ENCODE results near the gene TRIM65. TPM values are rescaled to one million over a fixed set of nuclear protein-coding genes. Genes with fewer than 3 reads are reported as not detected.

TRIM65 gene
- total and polyA plus RNA-seq, 10 of the 15 experiments (the other 5 are each of a cell fraction or from before 2014, with no cell fraction given) = 1.4 to 26.0 (median 10.8) TPM

GRCh38 chr17:75847614-75848522 lies 48.9 kb downstream of the TRIM65 start (continued):
- TF ChIP-seq JUND (IDR thresholded peaks at IDR 0.05; ENCODE audit: low read depth, low read length) (no peak), HDAC6 (IDR thresholded peaks at IDR 0.05; ENCODE audit: unreplicated experiment) (no peak)

- TF ChIP-seq PAX8 (IDR thresholded peaks at IDR 0.05) (no peak), ETV6 (conservative IDR thresholded peaks at IDR 0.05 in 1 of 2, IDR thresholded peaks at IDR 0.05 in 1 of 2; ENCODE audit: borderline replicate concordance in 1 of 2, low read depth in 1 of 2) (no peak), YY1 (IDR thresholded peaks at IDR 0.05; ENCODE audit: low read depth, low read length) (no peak), KLF5 (IDR thresholded peaks at IDR 0.05; ENCODE audit: partially characterized antibody) (no peak), RBBP5 (conservative IDR thresholded peaks at IDR 0.05) (no peak), EGR1 (IDR thresholded peaks at IDR 0.05; ENCODE audit: borderline replicate concordance in 1 of 2, low read depth in 2 of 2, low read length in 2 of 2) (no peak), STAT1 (conservative IDR thresholded peaks at IDR 0.05) (no peak), SREBF1 (IDR thresholded peaks at IDR 0.05; ENCODE audit: low read length) (no peak), SIN3A (IDR thresholded peaks at IDR 0.05; ENCODE audit: low read depth, low read length) (no peak), ZZZ3 (IDR thresholded peaks at IDR 0.05; ENCODE audit: control insufficient read depth, insufficient read length, low read depth) (no peak), MEF2B (IDR thresholded peaks at IDR 0.05; ENCODE audit: partially characterized antibody, poor library complexity, severe bottlenecking) (no peak), SREBF2 (IDR thresholded peaks at IDR 0.05; ENCODE audit: low read length) (no peak), NFYA (IDR thresholded peaks at IDR 0.05; ENCODE audit: borderline replicate concordance, low read depth, low read length) (no peak)
- TF ChIP-seq, protein P1, sequence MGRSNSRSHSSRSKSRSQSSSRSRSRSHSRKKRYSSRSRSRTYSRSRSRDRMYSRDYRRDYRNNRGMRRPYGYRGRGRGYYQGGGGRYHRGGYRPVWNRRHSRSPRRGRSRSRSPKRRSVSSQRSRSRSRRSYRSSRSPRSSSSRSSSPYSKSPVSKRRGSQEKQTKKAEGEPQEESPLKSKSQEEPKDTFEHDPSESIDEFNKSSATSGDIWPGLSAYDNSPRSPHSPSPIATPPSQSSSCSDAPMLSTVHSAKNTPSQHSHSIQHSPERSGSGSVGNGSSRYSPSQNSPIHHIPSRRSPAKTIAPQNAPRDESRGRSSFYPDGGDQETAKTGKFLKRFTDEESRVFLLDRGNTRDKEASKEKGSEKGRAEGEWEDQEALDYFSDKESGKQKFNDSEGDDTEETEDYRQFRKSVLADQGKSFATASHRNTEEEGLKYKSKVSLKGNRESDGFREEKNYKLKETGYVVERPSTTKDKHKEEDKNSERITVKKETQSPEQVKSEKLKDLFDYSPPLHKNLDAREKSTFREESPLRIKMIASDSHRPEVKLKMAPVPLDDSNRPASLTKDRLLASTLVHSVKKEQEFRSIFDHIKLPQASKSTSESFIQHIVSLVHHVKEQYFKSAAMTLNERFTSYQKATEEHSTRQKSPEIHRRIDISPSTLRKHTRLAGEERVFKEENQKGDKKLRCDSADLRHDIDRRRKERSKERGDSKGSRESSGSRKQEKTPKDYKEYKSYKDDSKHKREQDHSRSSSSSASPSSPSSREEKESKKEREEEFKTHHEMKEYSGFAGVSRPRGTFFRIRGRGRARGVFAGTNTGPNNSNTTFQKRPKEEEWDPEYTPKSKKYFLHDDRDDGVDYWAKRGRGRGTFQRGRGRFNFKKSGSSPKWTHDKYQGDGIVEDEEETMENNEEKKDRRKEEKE (IDR thresholded peaks at IDR 0.05) = no peak
- no peaks in the 10 kb centered on the region for H3K9me3 ChIP-seq (replicated peaks; ENCODE audit: control insufficient read depth, insufficient read depth, low read length)
- peaks cover 14% of the 10 kb centered on the region for H3K4me1 ChIP-seq (ENCODE audit: control insufficient read depth, insufficient read depth, low read length)
- DNase-seq (ENCODE audit: low read depth, low spot score) (no peak), FAIRE-seq (no peak), ATAC-seq (no peak)
- intact Hi-C loops (cut with micrococcal nuclease; ENCODE audit: unreplicated experiment) (no loop called here), in situ Hi-C loops (cut with MboI) (no loop called here)
- peaks cover 3 to 9% of the 10 kb centered on the region in 2 experiments for H3K36me3 ChIP-seq (ENCODE audit: control insufficient read depth in 2 of 2, insufficient read depth in 2 of 2, low read length in 1 of 2)
- ChIA-PET POLR2A (interaction anchor here (0.6 to 4.5 kb wide), 5 partner anchors 8 to 69 kb away, joined by 4 to 42 read pairs (median 31); partner anchors contain the start of gene WBP2), CTCF (interaction anchor here (0.6 to 8.7 kb wide), 12 partner anchors 11 to 94 kb away, joined by 3 to 117 read pairs (median 7); partner anchors contain the start of genes GALK1, TRIM47, TRIM65 and WBP2), SMC1A (ENCODE audit: uncharacterized antibody, unreplicated experiment) (interaction anchor here (0.9 to 2.1 kb wide), 5 partner anchors 8 to 85 kb away, joined by 3 to 18 read pairs (median 3); partner anchors contain the start of genes TRIM65, UNK and WBP2), RAD21 (ENCODE audit: unreplicated experiment) (interaction anchor here (1.2 to 3.6 kb wide), 8 partner anchors 9 to 94 kb away, joined by 3 to 21 read pairs (median 5); partner anchors contain the start of genes GALK1, TRIM47 and WBP2)
- no peak overlapping the region for H3K9ac ChIP-seq (ENCODE audit: control insufficient read depth, insufficient read depth, low read length)
- H2AFZ ChIP-seq (ENCODE audit: control insufficient read depth, low read depth, low read length) = no peak overlapping the region
- H3K27me3 ChIP-seq (replicated peaks in 1 of 2; ENCODE audit: control insufficient read depth in 2 of 2, insufficient read depth in 2 of 2, low read length in 1 of 2) = no peaks in the 10 kb centered on the region
- BruUV-seq (replicated peaks) = no TSS peak
- WGBS (ENCODE audit: insufficient coverage, insufficient replicate concordance, low lambda C conversion rate, missing lambda C conversion rate) = 90% methylated on average over 31 of the region's 34 CpGs
- no peaks in the 10 kb centered on the region for H4K20me1 ChIP-seq (ENCODE audit: control insufficient read depth, insufficient read depth)
- no peak overlapping the region for H3K4me2 ChIP-seq (ENCODE audit: control insufficient read depth, insufficient read depth)
- peaks cover 18% of the 10 kb centered on the region for H3K79me2 ChIP-seq (ENCODE audit: control insufficient read depth, insufficient read depth, low read length)
- H3K27ac ChIP-seq (ENCODE audit: control insufficient read depth, insufficient read depth) = no peak overlapping the region
- no peak overlapping the region for H3K4me3 ChIP-seq
Observed at GRCh38 chr17:75846692-75847613, 49.8 kb downstream of the TRIM65 start.

All from GM12878 (cell line).